ENCODE measurements around the gene BAHCC1.

Gene BAHCC1

DNA sequence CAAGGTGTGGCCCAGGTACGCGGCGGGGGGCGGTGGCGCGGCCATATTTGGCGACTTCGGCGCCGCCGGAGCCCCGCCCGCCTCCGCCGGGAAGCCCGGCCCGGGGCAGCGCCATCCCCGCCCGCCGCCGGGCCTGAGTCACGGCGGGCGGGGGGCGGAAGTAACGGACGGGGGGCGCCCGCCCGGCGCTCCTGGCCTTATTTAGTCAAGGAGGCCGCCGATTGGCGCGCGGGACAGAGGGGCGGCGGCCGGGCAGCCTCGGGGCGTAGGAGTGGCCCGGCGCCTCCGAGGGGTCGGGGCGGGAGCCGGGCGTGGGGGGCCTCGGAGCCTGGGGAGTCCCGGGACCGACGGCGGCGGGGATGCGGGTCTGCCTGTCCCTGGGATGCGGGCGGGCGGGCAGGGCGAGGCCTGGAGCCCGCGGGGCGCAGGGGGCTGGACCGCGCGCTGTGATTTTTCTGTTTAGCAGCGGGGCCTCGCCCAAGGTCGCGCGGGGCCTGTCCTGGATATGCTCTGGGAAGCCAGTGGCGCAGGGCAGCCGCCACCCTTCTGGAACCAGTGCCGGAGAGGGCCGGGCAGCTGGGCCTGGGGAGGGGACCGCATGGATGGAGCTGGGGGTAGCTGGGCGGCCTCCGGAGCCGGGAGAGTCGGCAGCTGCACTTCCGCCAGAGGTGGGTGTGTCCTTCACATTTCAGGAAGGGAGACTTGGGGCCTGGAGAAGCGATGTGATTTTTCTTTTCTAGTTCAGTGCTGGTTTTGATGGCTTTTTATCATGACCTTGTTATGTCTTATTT lies 119.7 kb downstream of the BAHCC1 start:
- DNase-seq (ENCODE audit: low read depth in 3 of 3), result peak; percentile 62 to 64 (median 63)

DNA sequence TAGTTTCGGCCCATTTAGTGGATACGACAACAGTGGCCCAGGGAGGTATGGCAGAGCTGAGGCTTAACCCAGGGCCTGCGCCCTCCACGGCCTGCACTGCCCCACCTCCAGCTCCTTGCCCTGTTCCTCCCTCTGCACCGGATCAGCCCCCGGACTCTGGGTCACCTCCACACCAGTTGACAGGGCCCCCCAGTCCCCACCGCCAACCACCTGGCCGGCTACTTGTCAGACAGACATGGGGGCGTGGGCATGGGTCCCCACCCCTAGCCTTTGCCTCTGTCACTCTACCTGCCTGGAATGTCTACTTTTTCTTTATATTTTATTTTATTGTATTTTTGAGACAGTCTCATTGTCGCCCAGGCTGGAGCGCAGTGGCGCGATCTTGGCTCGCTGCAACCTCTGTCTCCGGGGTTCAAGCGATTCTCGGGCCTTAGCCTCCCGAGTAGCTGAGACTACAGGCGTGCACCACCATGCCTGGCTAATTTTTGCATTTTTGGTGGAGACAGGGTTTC lies 120.3 kb downstream of the BAHCC1 start:
- no peak for DNase-seq (ENCODE audit: low read depth in 3 of 3)
